K562 (cell line): ENCODE data around the gene LOC128125822.

Experiments
- ATAC-seq: fragments of 200-7000 bp; cut with Tn5 transposase; 3 replicates; pipeline ENCODE4 v1.9.1; 2020; ENCODE audit warnings: moderate library complexity
- BruUV-seq: library from RNA; stranded (reverse); fragments of 400-500 nt; replicated peaks from 2 replicates; lab custom pipeline; 2021; lab: Mats Ljungman, UMichigan
- CTCF ChIA-PET: fragments of 300-600 bp; formaldehyde crosslinking; extraction: SDS; loops from one replicate; lab custom pipeline; 2021; ENCODE audit warnings: low intra/inter-chr PET ratio; lab: Yijun Ruan, JAX
- POLR2A ChIA-PET: fragments of 300-600, 350-650 bp; sonication (Branson Sonifier 250); formaldehyde crosslinking; extraction: SDS; loops from one replicate; lab custom pipeline; 2021; ENCODE audit warnings: antibody characterized with exemption, inconsistent platforms; lab: Yijun Ruan, JAX
- DNase-seq, 4 experiments: peaks; one replicate each; pipeline versions ENCODE4 v3.0.0 to v3.0.0-alpha.2; 2011 to 2018; ENCODE audit warnings: low spot score in 3 of 4, mixed read lengths in 3 of 4; ENCODE audit errors: extremely low read depth in 1 of 4
- FAIRE-seq: peaks from 2 replicates; lab custom pipeline; 2011; peaks lifted over from hg19 to GRCh38; lab: Jason Lieb, UNC
- H2AFZ ChIP-seq: 2 replicates; pipeline ENCODE4 v1.6.0; 2011; ENCODE audit warnings: low read depth, low read length, control low read depth, inconsistent platforms
- H3K27ac ChIP-seq: fragments of 200-600 bp; 3 replicates; pipeline ENCODE4 v1.8.0; 2011; ENCODE audit warnings: low read depth, mild to moderate bottlenecking, control low read depth, inconsistent platforms, low read length, moderate library complexity, mixed read lengths; ENCODE audit errors: extremely low read depth
- H3K27me3 ChIP-seq, 2 experiments: fragments of 300-600 bp in 1 of 2; 2 replicates in 1 of 2; 3 replicates in 1 of 2; pipeline versions ENCODE4 v1.6.0 to v1.8.0; 2011; ENCODE audit warnings: inconsistent platforms in 2 of 2, low read length in 2 of 2, mild to moderate bottlenecking in 1 of 2, mixed read lengths in 1 of 2, moderate library complexity in 1 of 2; ENCODE audit not compliant: control insufficient read depth in 2 of 2, insufficient read depth in 2 of 2
- H3K36me3 ChIP-seq: fragments of 300-600 bp; 3 replicates; pipeline ENCODE4 v1.8.0; 2011; ENCODE audit warnings: mild to moderate bottlenecking, low read length, inconsistent platforms; ENCODE audit not compliant: control insufficient read depth, insufficient read depth
- H3K4me1 ChIP-seq, 2 experiments: fragments of 200-600 bp in 1 of 2; replicated peaks in 1 of 2; 2 replicates in 1 of 2; 3 replicates in 1 of 2; pipeline versions ENCODE4 v1.5.1 to v1.8.0; 2011; ENCODE audit warnings: inconsistent platforms in 2 of 2, low read length in 2 of 2, mild to moderate bottlenecking in 1 of 2, mixed read lengths in 1 of 2, moderate library complexity in 1 of 2; ENCODE audit not compliant: control insufficient read depth in 2 of 2, insufficient read depth in 2 of 2
- H3K4me2 ChIP-seq: 2 replicates; pipeline ENCODE4 v1.6.1; 2011; ENCODE audit warnings: low read length, control low read depth, inconsistent platforms, mixed read lengths; ENCODE audit not compliant: insufficient read depth
- H3K4me3 ChIP-seq: fragments of 200-600 bp; sonication (generic), shearing (Covaris generic); 2 replicates; pipeline ENCODE4 v1.5.1; 2016; ENCODE audit warnings: control low read depth, inconsistent platforms
- H3K79me2 ChIP-seq: fragments of 200-600 bp; 3 replicates; pipeline ENCODE4 v1.8.0; 2011; ENCODE audit warnings: low read length, inconsistent platforms; ENCODE audit not compliant: control insufficient read depth, insufficient read depth
- H3K9ac ChIP-seq, 2 experiments: 2 replicates each; pipeline versions ENCODE4 v1.6.0 to v1.6.1; 2011; ENCODE audit warnings: low read depth in 2 of 2, low read length in 2 of 2, control low read depth in 1 of 2, inconsistent platforms in 1 of 2, mild to moderate bottlenecking in 1 of 2, mixed read lengths in 1 of 2; ENCODE audit not compliant: insufficient read depth in 1 of 2
- H3K9me1 ChIP-seq: one replicate; pipeline ENCODE4 v1.6.0; 2011; ENCODE audit warnings: inconsistent platforms, mild to moderate bottlenecking, low read length, moderate library complexity; ENCODE audit not compliant: control insufficient read depth, insufficient read depth
- H3K9me3 ChIP-seq: replicated peaks from 2 replicates; pipeline ENCODE4 v1.5.1; 2011; ENCODE audit warnings: low read depth, low read length, inconsistent platforms; ENCODE audit not compliant: control insufficient read depth, insufficient read depth
- H4K20me1 ChIP-seq: replicated peaks from 2 replicates; pipeline ENCODE4 v1.6.1; 2011; ENCODE audit warnings: low read length, inconsistent platforms, mixed read lengths; ENCODE audit not compliant: control insufficient read depth, insufficient read depth
- FIP1L1 ChIP-seq: fragments of 200-400 bp; formaldehyde crosslinking; IDR thresholded peaks from 2 replicates; pipeline ENCODE4 v1.6.1; 2018; ENCODE audit warnings: mild to moderate bottlenecking, low read depth, low read length; ENCODE audit not compliant: poor library complexity, severe bottlenecking
- POLR2G ChIP-seq: fragments of 200-400 bp; formaldehyde crosslinking; IDR thresholded peaks from 2 replicates; pipeline ENCODE4 v1.6.1; 2017; ENCODE audit warnings: low read depth, mild to moderate bottlenecking, antibody characterized with exemption, low read length, moderate library complexity
- WGBS: fragments of 100-300 bp; shearing (Covaris generic); methylation state at CpG from one replicate; pipeline ENCODE4 v1.1.6; 2016; ENCODE audit warnings: low coverage, mixed read lengths; ENCODE audit not compliant: insufficient coverage; ENCODE audit errors: missing lambda C conversion rate; 5-methylcytosine and 5-hydroxymethylcytosine counted together
- in situ Hi-C: fragments of 300-500 bp; cut with MboI; formaldehyde crosslinking; loops from 4 replicates; pipeline ENCODE4 v1.15.0; 2018; ENCODE audit warnings: inconsistent platforms, mixed read lengths
- intact Hi-C: fragments of 100-400 bp; cut with micrococcal nuclease; formaldehyde crosslinking; loops from 2 replicates; pipeline ENCODE4 v1.14.2; 2022
- TF ChIP-seq, protein P1 (sequence below): fragments of 450-650 bp; IDR thresholded peaks from 2 replicates; pipeline ENCODE4 v1.6.1; 2016; ENCODE audit warnings: low read depth
- TF ChIP-seq, protein P2 (sequence below): fragments of 250-450 bp; sonication (Bioruptor Pico); IDR thresholded peaks from 2 replicates; pipeline ENCODE4 v1.8.0; 2021; ENCODE audit warnings: borderline replicate concordance, mild to moderate bottlenecking, moderate library complexity; ENCODE audit not compliant: poor library complexity, severe bottlenecking

The LOC128125822 gene

GRCh38 chr6:63579937-63580703 is 7.8 kb downstream of the LOC128125822 start:
- intact Hi-C loops (loop anchor here (10.0 kb wide), 1 partner anchor 135 kb away; no protein-coding TSS in a partner anchor), in situ Hi-C loops (no loop called here)
- TF ChIP-seq, protein P1, sequence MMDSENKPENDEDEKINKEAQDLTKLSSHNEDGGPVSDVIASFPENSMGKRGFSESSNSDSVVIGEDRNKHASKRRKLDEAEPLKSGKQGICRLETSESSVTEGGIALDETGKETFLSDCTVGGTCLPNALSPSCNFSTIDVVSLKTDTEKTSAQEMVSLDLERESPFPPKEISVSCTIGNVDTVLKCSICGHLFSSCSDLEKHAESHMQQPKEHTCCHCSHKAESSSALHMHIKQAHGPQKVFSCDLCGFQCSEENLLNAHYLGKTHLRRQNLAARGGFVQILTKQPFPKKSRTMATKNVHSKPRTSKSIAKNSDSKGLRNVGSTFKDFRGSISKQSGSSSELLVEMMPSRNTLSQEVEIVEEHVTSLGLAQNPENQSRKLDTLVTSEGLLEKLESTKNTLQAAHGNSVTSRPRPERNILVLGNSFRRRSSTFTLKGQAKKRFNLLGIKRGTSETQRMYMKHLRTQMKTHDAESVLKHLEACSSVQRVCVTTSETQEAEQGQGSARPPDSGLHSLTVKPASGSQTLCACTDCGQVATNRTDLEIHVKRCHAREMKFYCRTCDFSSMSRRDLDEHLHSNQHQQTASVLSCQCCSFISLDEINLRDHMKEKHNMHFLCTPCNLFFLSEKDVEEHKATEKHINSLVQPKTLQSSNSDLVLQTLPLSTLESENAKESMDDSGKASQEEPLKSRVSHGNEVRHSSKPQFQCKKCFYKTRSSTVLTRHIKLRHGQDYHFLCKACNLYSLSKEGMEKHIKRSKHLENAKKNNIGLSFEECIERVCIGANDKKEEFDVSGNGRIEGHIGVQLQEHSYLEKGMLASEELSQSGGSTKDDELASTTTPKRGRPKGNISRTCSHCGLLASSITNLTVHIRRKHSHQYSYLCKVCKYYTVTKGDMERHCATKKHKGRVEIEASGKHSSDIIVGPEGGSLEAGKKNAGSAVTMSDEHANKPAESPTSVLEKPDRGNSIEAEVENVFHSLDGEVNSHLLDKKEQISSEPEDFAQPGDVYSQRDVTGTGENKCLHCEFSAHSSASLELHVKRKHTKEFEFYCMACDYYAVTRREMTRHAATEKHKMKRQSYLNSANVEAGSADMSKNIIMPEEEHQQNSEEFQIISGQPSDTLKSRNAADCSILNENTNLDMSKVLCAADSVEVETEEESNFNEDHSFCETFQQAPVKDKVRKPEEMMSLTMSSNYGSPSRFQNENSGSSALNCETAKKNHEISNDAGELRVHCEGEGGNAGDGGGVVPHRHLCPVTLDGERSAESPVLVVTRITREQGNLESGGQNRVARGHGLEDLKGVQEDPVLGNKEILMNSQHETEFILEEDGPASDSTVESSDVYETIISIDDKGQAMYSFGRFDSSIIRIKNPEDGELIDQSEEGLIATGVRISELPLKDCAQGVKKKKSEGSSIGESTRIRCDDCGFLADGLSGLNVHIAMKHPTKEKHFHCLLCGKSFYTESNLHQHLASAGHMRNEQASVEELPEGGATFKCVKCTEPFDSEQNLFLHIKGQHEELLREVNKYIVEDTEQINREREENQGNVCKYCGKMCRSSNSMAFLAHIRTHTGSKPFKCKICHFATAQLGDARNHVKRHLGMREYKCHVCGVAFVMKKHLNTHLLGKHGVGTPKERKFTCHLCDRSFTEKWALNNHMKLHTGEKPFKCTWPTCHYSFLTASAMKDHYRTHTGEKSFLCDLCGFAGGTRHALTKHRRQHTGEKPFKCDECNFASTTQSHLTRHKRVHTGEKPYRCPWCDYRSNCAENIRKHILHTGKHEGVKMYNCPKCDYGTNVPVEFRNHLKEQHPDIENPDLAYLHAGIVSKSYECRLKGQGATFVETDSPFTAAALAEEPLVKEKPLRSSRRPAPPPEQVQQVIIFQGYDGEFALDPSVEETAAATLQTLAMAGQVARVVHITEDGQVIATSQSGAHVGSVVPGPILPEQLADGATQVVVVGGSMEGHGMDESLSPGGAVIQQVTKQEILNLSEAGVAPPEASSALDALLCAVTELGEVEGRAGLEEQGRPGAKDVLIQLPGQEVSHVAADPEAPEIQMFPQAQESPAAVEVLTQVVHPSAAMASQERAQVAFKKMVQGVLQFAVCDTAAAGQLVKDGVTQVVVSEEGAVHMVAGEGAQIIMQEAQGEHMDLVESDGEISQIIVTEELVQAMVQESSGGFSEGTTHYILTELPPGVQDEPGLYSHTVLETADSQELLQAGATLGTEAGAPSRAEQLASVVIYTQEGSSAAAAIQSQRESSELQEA: no peak
- TF ChIP-seq POLR2G (0 out of 2 replicates have a peak, but pooled peaks have one; percentile 34), FIP1L1 (no peak)
- TF ChIP-seq, protein P2, sequence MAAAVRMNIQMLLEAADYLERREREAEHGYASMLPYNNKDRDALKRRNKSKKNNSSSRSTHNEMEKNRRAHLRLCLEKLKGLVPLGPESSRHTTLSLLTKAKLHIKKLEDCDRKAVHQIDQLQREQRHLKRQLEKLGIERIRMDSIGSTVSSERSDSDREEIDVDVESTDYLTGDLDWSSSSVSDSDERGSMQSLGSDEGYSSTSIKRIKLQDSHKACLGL (CRISPR knock-in tag): no peak
- ChIA-PET CTCF (no interaction called here), POLR2A (no interaction called here)
- BruUV-seq: no TSS peak
- DNase-seq: no peak
- no peaks in the 10 kb centered on the region; the same call in 1 of the 2 replicates for H4K20me1 ChIP-seq
- ATAC-seq: no peak
- H3K9me3 ChIP-seq: no peaks in the 10 kb centered on the region
- no peaks in the 10 kb centered on the region for H3K9me1 ChIP-seq
- 97% methylated on average over 5 of the region's 6 CpGs for WGBS
- peaks cover 25% of the 10 kb centered on the region for H3K79me2 ChIP-seq
- no peaks in the 10 kb centered on the region for H3K27me3 ChIP-seq
- H3K9ac ChIP-seq: no peak overlapping the region
- H3K4me1 ChIP-seq: no peaks in the 10 kb centered on the region
- no peak overlapping the region for H3K27ac ChIP-seq
- no peak overlapping the region for H3K4me2 ChIP-seq
- no peak for FAIRE-seq
- H3K4me3 ChIP-seq: no peak overlapping the region
- peaks cover 64% of the 10 kb centered on the region for H3K36me3 ChIP-seq
- no peak overlapping the region for H2AFZ ChIP-seq
